ENCODE measurements around the gene FNDC4. TPM values are rescaled to one million over a fixed set of nuclear protein-coding genes. Genes with fewer than 3 reads are reported as not detected.

Gene FNDC4
- total and polyA plus RNA-seq, 2 of the 8 experiments (the other 6 are each of a cell fraction or from before 2014, with no cell fraction given): 14.1 to 14.7 TPM

DNA sequence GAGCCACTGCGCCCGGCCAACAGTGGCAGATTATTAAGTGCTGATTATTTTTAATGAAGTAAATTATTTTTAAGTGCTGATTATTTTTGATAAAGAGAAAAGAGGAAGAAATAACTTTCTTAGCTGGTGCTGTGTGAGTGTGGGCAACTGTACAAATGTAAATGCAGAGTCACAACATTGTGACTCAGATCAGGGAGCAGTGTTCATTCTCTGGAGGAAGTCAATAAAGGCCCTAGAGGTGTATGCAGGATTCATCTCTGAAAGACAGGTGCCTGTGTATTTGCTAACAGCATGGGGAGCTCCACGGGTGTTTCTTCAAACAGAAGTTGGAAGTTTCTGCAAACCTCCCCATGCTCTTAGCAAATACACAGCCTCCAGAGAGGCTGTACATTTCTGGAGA is 46.6 kb downstream of the FNDC4 start:
- Histone ChIP-seq H3K18ac (ENCODE audit: extremely low read depth, low read length) (no peak overlapping the region), H2AFZ (ENCODE audit: low read length) (no peak overlapping the region), H2BK5ac (ENCODE audit: low read depth, low read length) (no peak overlapping the region), H3K4ac (replicated peaks; ENCODE audit: insufficient read length, low read depth, low read length) (no peak overlapping the region), H4K91ac (replicated peaks; ENCODE audit: insufficient read length, low read length) (no peak overlapping the region), H2BK20ac (ENCODE audit: low read length) (no peak overlapping the region), H2BK12ac (ENCODE audit: low read depth, low read length) (no peak overlapping the region), H2BK15ac (ENCODE audit: low read length) (no peak overlapping the region), H3K79me2 (ENCODE audit: control insufficient read depth in 1 of 2, insufficient read depth in 2 of 2, low read length in 2 of 2) (no peaks in the 10 kb centered on the region), H4K5ac (ENCODE audit: insufficient read length, low read depth, low read length) (no peak overlapping the region), H2AK5ac (ENCODE audit: low read depth, low read length) (no peak overlapping the region), H2BK120ac (replicated peaks; ENCODE audit: low read depth, low read length) (no peak overlapping the region), H4K20me1 (replicated peaks in 1 of 2; ENCODE audit: control insufficient read depth in 1 of 2, insufficient read depth in 2 of 2, low read length in 2 of 2) (peaks cover 0 to 2% of the 10 kb centered on the region in 2 experiments), H3K4me3 (ENCODE audit: extremely low read depth in 1 of 4, insufficient read depth in 2 of 4, low read depth in 3 of 4, low read length in 4 of 4) (no peak overlapping the region), H4K8ac (ENCODE audit: extremely low read depth, insufficient read depth, low read length) (no peak overlapping the region), H3K9me3 (ENCODE audit: insufficient read depth in 2 of 2, low read depth in 1 of 2, low read length in 1 of 2) (no peaks in the 10 kb centered on the region), H3K27ac (ENCODE audit: low read depth, low read length) (no peak overlapping the region), H3K14ac (ENCODE audit: insufficient read length) (no peak overlapping the region), H3K23me2 (ENCODE audit: low read depth, low read length) (no peaks in the 10 kb centered on the region), H3K27me3 (replicated peaks in 1 of 4; ENCODE audit: control insufficient read depth in 3 of 4, extremely low read depth in 1 of 4, insufficient read depth in 3 of 4, low read length in 3 of 4) (no peaks in the 10 kb centered on the region), H3K36me3 (ENCODE audit: control insufficient read depth in 2 of 4, insufficient read depth in 4 of 4, low read length in 3 of 4) (peaks cover 0 to 13% (median 4%) of the 10 kb centered on the region in 4 experiments; a peak in 4 of 8 replicates), H3K9ac (replicated peaks in 1 of 4; ENCODE audit: extremely low read depth in 1 of 4, low read depth in 3 of 4, low read length in 3 of 4) (no peak overlapping the region), H3K56ac (replicated peaks; ENCODE audit: insufficient read length, low read depth, low read length) (no peak overlapping the region), H3K23ac (ENCODE audit: insufficient read length) (no peak overlapping the region), H3K79me1 (ENCODE audit: low read depth, low read length) (no peaks in the 10 kb centered on the region), H3K4me1 (replicated peaks in 1 of 4; ENCODE audit: control insufficient read depth in 3 of 4, insufficient read depth in 4 of 4, low read length in 3 of 4) (peaks cover 0 to under 1% (median 0%) of the 10 kb centered on the region in 4 experiments; a peak in 2 of 7 replicates), H3K4me2 (ENCODE audit: insufficient read depth in 1 of 2, low read depth in 2 of 2, low read length in 2 of 2) (no peak overlapping the region)
- FAIRE-seq: no peak
- CTCF ChIA-PET (ENCODE audit: partially characterized antibody): interaction anchor here (1.2 to 1.5 kb wide), 4 partner anchors 13 to 68 kb away, joined by 3 to 4 read pairs (median 4); partner anchors contain the start of gene ZNF513
- POLR2A ChIA-PET (ENCODE audit: partially characterized antibody): interaction anchor here (0.6 to 3.5 kb wide), 2 partner anchors 9 to 19 kb away, joined by 3 to 17 read pairs; partner anchors contain the start of gene NRBP1
- DNase-seq (ENCODE audit: low read depth in 1 of 2, low spot score in 2 of 2): no peak
- 62% methylated on average over 3 of the region's 3 CpGs; no CpG with 5 or more reads in 1 of the 2 experiments for WGBS, 2 experiments (ENCODE audit: extremely low coverage in 1 of 2, insufficient coverage in 1 of 2, insufficient read length in 1 of 2, insufficient replicate concordance in 2 of 2, low coverage in 1 of 2, low lambda C conversion rate in 2 of 2, missing lambda C conversion rate in 1 of 2)
- TF ChIP-seq KDM5A (IDR thresholded peaks at IDR 0.05; ENCODE audit: low read length): no peak
